ENCODE measurements around the gene CTDSP2. TPM values are rescaled to one million over a fixed set of nuclear protein-coding genes. Genes with fewer than 3 reads are reported as not detected.

Gene CTDSP2
- polyA plus RNA-seq, 2 of the 4 experiments (the other 2 are of a cell fraction), result 31.3 to 87.7 TPM

DNA sequence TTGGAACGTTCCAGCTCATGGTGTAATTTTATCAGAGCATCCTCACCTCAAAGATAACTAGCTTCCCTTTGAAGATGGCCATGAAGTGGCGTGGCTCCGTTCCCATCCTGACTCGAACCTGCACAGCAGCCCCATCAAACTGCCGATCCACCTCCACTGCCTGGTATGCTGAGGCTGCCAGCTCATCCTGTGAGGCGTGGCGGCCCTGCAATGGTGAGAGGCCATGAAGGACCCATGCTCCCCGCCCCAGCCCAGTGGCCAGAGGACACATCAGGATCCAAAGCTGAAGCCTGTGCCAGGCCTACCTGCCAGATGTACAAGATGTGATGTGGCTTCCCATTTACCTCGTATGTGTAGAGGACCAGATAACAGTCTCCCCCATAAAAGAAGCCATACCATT is 39.2 kb downstream of the CTDSP2 start:
- FAIRE-seq, result no peak
- CTCF ChIA-PET, result interaction anchor here (0.8 to 1.7 kb wide), 6 partner anchors 13 to 99 kb away, joined by 3 to 6 read pairs (median 4); partner anchors contain the start of gene TSFM
- Histone ChIP-seq H3K27ac (no peak overlapping the region), H3K9me3 (no peaks in the 10 kb centered on the region), H3K4me1 (peaks cover 11% of the 10 kb centered on the region), H3K4me3 (no peak overlapping the region), H3K4me2 (no peak overlapping the region)
- no peak for DNase-seq (ENCODE audit: low read depth in 1 of 2, low spot score in 1 of 2)
- POLR2A ChIA-PET, result no interaction called here
- no peak for TF ChIP-seq BCL3 (IDR thresholded peaks at IDR 0.05)
- TF ChIP-seq HOXB13 (CRISPR knock-in tag; IDR thresholded peaks at IDR 0.05; ENCODE audit: low read depth), result no peak
- no peak for TF ChIP-seq GATA3 (IDR thresholded peaks at IDR 0.05; ENCODE audit: borderline replicate concordance)
- no peak for TF ChIP-seq JUNB (IDR thresholded peaks at IDR 0.05)
- no peak for TF ChIP-seq CHD2 (IDR thresholded peaks at IDR 0.05; ENCODE audit: low read length, partially characterized antibody)
- no peak for TF ChIP-seq MAFK (IDR thresholded peaks at IDR 0.05; ENCODE audit: partially characterized antibody)
- no peak for TF ChIP-seq ESRRA (IDR thresholded peaks at IDR 0.05; ENCODE audit: borderline replicate concordance, low read length)
- TF ChIP-seq FOSB (CRISPR knock-in tag; IDR thresholded peaks at IDR 0.05), result no peak
- no peak for TF ChIP-seq REST (IDR thresholded peaks at IDR 0.05)
- TF ChIP-seq, protein P1, sequence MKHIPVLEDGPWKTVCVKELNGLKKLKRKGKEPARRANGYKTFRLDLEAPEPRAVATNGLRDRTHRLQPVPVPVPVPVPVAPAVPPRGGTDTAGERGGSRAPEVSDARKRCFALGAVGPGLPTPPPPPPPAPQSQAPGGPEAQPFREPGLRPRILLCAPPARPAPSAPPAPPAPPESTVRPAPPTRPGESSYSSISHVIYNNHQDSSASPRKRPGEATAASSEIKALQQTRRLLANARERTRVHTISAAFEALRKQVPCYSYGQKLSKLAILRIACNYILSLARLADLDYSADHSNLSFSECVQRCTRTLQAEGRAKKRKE (CRISPR knock-in tag; IDR thresholded peaks at IDR 0.05; ENCODE audit: low read depth), result no peak
- no peak for TF ChIP-seq RNF2 (IDR thresholded peaks at IDR 0.05; ENCODE audit: borderline replicate concordance, low read depth)
- TF ChIP-seq HES2 (IDR thresholded peaks at IDR 0.05), result no peak
- TF ChIP-seq ZNF302 (CRISPR knock-in tag; IDR thresholded peaks at IDR 0.05), result no peak
- TF ChIP-seq HEYL (CRISPR knock-in tag; IDR thresholded peaks at IDR 0.05), result no peak
- TF ChIP-seq, protein P2, sequence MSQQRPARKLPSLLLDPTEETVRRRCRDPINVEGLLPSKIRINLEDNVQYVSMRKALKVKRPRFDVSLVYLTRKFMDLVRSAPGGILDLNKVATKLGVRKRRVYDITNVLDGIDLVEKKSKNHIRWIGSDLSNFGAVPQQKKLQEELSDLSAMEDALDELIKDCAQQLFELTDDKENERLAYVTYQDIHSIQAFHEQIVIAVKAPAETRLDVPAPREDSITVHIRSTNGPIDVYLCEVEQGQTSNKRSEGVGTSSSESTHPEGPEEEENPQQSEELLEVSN (IDR thresholded peaks at IDR 0.05; ENCODE audit: borderline replicate concordance, low read depth), result no peak
- no peak for TF ChIP-seq NR3C1 (IDR thresholded peaks at IDR 0.05)
- no peak for TF ChIP-seq MYC (IDR thresholded peaks at IDR 0.05; ENCODE audit: borderline replicate concordance, low read length)
- TF ChIP-seq CBX2 (IDR thresholded peaks at IDR 0.05; ENCODE audit: borderline replicate concordance, low read depth), result no peak
- no peak for ATAC-seq
- 73% methylated on average over 6 of the region's 9 CpGs for WGBS (ENCODE audit: missing lambda C conversion rate)

- FAIRE-seq (no peak), ATAC-seq (no peak), DNase-seq (ENCODE audit: low read depth in 1 of 2, low spot score in 1 of 2) (no peak)
- ChIA-PET CTCF (interaction anchor here (0.8 to 1.7 kb wide), 8 partner anchors 12 to 99 kb away, joined by 3 to 6 read pairs (median 3); partner anchors contain the start of gene TSFM), POLR2A (no interaction called here)
- Histone ChIP-seq H3K4me3 (no peak overlapping the region), H3K27ac (no peak overlapping the region), H3K9me3 (no peaks in the 10 kb centered on the region), H3K4me2 (no peak overlapping the region), H3K4me1 (peaks cover 11% of the 10 kb centered on the region)
- 91% methylated on average over 3 of the region's 3 CpGs for WGBS (ENCODE audit: missing lambda C conversion rate)
- TF ChIP-seq PBX3 (IDR thresholded peaks at IDR 0.05), result no peak
- TF ChIP-seq NFE2L2 (conservative IDR thresholded peaks at IDR 0.05; ENCODE audit: low read length), result no peak
- TF ChIP-seq HEYL (CRISPR knock-in tag; IDR thresholded peaks at IDR 0.05), result no peak
- TF ChIP-seq USF2 (IDR thresholded peaks at IDR 0.05), result no peak
- TF ChIP-seq REST (IDR thresholded peaks at IDR 0.05), result no peak
- TF ChIP-seq CHD2 (IDR thresholded peaks at IDR 0.05; ENCODE audit: low read length, partially characterized antibody), result no peak
- TF ChIP-seq, protein P1 (CRISPR knock-in tag; IDR thresholded peaks at IDR 0.05; ENCODE audit: low read depth), result no peak
- TF ChIP-seq RARB (CRISPR knock-in tag; IDR thresholded peaks at IDR 0.05), result no peak
- no peak for TF ChIP-seq JUNB (IDR thresholded peaks at IDR 0.05)
- TF ChIP-seq HES2 (IDR thresholded peaks at IDR 0.05), result no peak
Measured at GRCh38 chr12:57806677-57807076, 39.9 kb downstream of the CTDSP2 start.
